ENCODE data around the gene USP27X.

USP27X gene

GRCh38 chrX:49850028-49850427 lies 29.3 kb upstream of the USP27X start:
- Histone ChIP-seq H3K18ac (ENCODE audit: low read depth in 1 of 2, low read length in 2 of 2) (no peak overlapping the region), H4K8ac (ENCODE audit: low read length) (no peak overlapping the region), H3K79me1 (replicated peaks; ENCODE audit: low read length, poor library complexity, severe bottlenecking) (no peaks in the 10 kb centered on the region), H3K14ac (ENCODE audit: low read length in 2 of 2) (no peak overlapping the region), H3K36me3 (ENCODE audit: control insufficient read depth in 1 of 2, insufficient read depth in 2 of 2, low read depth in 1 of 2, low read length in 2 of 2) (no peaks in the 10 kb centered on the region), H2AFZ (ENCODE audit: low read depth, low read length) (no peak overlapping the region), H3K4me3 (ENCODE audit: insufficient read depth in 1 of 2, low read depth in 1 of 2, low read length in 2 of 2) (no peak overlapping the region), H3K9me3 (ENCODE audit: control insufficient read depth, low read length) (peaks cover 26% of the 10 kb centered on the region), H3K9ac (ENCODE audit: low read length) (no peak overlapping the region), H2BK15ac (ENCODE audit: low read depth, poor library complexity, severe bottlenecking) (no peak overlapping the region), H3K4ac (ENCODE audit: low read depth in 1 of 2, low read length in 2 of 2) (no peak overlapping the region), H3K23ac (ENCODE audit: low read length in 2 of 2) (no peak overlapping the region), H3K4me1 (ENCODE audit: control insufficient read depth, insufficient read depth, low read depth, low read length) (no peaks in the 10 kb centered on the region), H2BK12ac (ENCODE audit: low read length in 2 of 2) (no peak overlapping the region), H2BK5ac (ENCODE audit: low read depth, low read length, poor library complexity, severe bottlenecking) (no peak overlapping the region), H3K27ac (ENCODE audit: low read length, poor library complexity, severe bottlenecking) (no peak overlapping the region), H3K27me3 (ENCODE audit: control insufficient read depth in 1 of 2, insufficient read depth in 1 of 2, low read length in 2 of 2) (peaks cover 0 to 65% of the 10 kb centered on the region in 2 experiments), H2AK5ac (ENCODE audit: low read length, severe bottlenecking) (no peak overlapping the region), H2BK120ac (ENCODE audit: low read depth, low read length) (no peak overlapping the region), H3K4me2 (ENCODE audit: low read length, poor library complexity, severe bottlenecking) (no peak overlapping the region), H4K91ac (ENCODE audit: low read length) (no peak overlapping the region)
- no CpG with 5 or more reads among the region's 1 CpG for WGBS
- no peak for DNase-seq

GRCh38 chrX:49853661-49854060 lies 25.6 kb upstream of the USP27X start:
- Histone ChIP-seq H3K23ac (ENCODE audit: low read length in 2 of 2) (no peak overlapping the region), H2BK12ac (ENCODE audit: low read length in 2 of 2) (no peak overlapping the region), H3K4ac (ENCODE audit: low read depth in 1 of 2, low read length in 2 of 2) (no peak overlapping the region), H2BK120ac (ENCODE audit: low read depth, low read length) (no peak overlapping the region), H3K4me2 (ENCODE audit: low read length, poor library complexity, severe bottlenecking) (no peak overlapping the region), H3K9ac (ENCODE audit: low read length) (no peak overlapping the region), H2BK5ac (ENCODE audit: low read depth, low read length, poor library complexity, severe bottlenecking) (no peak overlapping the region), H3K9me3 (ENCODE audit: control insufficient read depth, low read length) (peaks cover 10% of the 10 kb centered on the region), H2AFZ (ENCODE audit: low read depth, low read length) (no peak overlapping the region), H3K18ac (ENCODE audit: low read depth in 1 of 2, low read length in 2 of 2) (no peak overlapping the region), H3K27ac (ENCODE audit: low read length, poor library complexity, severe bottlenecking) (no peak overlapping the region), H3K79me1 (replicated peaks; ENCODE audit: low read length, poor library complexity, severe bottlenecking) (no peaks in the 10 kb centered on the region), H4K91ac (ENCODE audit: low read length) (no peak overlapping the region), H2BK15ac (ENCODE audit: low read depth, poor library complexity, severe bottlenecking) (no peak overlapping the region), H4K8ac (ENCODE audit: low read length) (no peak overlapping the region), H3K4me3 (ENCODE audit: insufficient read depth in 1 of 2, low read depth in 1 of 2, low read length in 2 of 2) (no peak overlapping the region), H3K4me1 (ENCODE audit: control insufficient read depth, insufficient read depth, low read depth, low read length) (no peaks in the 10 kb centered on the region), H3K27me3 (ENCODE audit: control insufficient read depth in 1 of 2, insufficient read depth in 1 of 2, low read length in 2 of 2) (peaks cover 0 to 50% of the 10 kb centered on the region in 2 experiments), H2AK5ac (ENCODE audit: low read length, severe bottlenecking) (no peak overlapping the region), H3K14ac (ENCODE audit: low read length in 2 of 2) (no peak overlapping the region), H3K36me3 (ENCODE audit: control insufficient read depth in 1 of 2, insufficient read depth in 2 of 2, low read depth in 1 of 2, low read length in 2 of 2) (no peaks in the 10 kb centered on the region)
- 82% methylated on average over 6 of the region's 6 CpGs for WGBS
- DNase-seq: no peak

- no peak overlapping the region for H3K4me2 ChIP-seq (ENCODE audit: low read length, poor library complexity, severe bottlenecking)
- no peak overlapping the region for H4K8ac ChIP-seq (ENCODE audit: low read length)
- no peak overlapping the region for H3K14ac ChIP-seq (ENCODE audit: low read length in 2 of 2)
- H3K23ac ChIP-seq (ENCODE audit: low read length in 2 of 2): no peak overlapping the region
- H3K18ac ChIP-seq (ENCODE audit: low read depth in 1 of 2, low read length in 2 of 2): no peak overlapping the region
- no peak overlapping the region for H3K4me3 ChIP-seq (ENCODE audit: insufficient read depth in 1 of 2, low read depth in 1 of 2, low read length in 2 of 2)
- peaks cover 0 to 45% of the 10 kb centered on the region in 2 experiments for H3K27me3 ChIP-seq (ENCODE audit: control insufficient read depth in 1 of 2, insufficient read depth in 1 of 2, low read length in 2 of 2)
- H2AK5ac ChIP-seq (ENCODE audit: low read length, severe bottlenecking): no peak overlapping the region
- no peak overlapping the region for H2BK15ac ChIP-seq (ENCODE audit: low read depth, poor library complexity, severe bottlenecking)
- H3K4ac ChIP-seq (ENCODE audit: low read depth in 1 of 2, low read length in 2 of 2): no peak overlapping the region
- no peaks in the 10 kb centered on the region for H3K4me1 ChIP-seq (ENCODE audit: control insufficient read depth, insufficient read depth, low read depth, low read length)
- H3K9me3 ChIP-seq (ENCODE audit: control insufficient read depth, low read length): peaks cover 4% of the 10 kb centered on the region
- H2AFZ ChIP-seq (ENCODE audit: low read depth, low read length): no peak overlapping the region
- H3K27ac ChIP-seq (ENCODE audit: low read length, poor library complexity, severe bottlenecking): no peak overlapping the region
- no peak overlapping the region for H3K9ac ChIP-seq (ENCODE audit: low read length)
- H3K36me3 ChIP-seq (ENCODE audit: control insufficient read depth in 1 of 2, insufficient read depth in 2 of 2, low read depth in 1 of 2, low read length in 2 of 2): no peaks in the 10 kb centered on the region
- H4K91ac ChIP-seq (ENCODE audit: low read length): no peak overlapping the region
- no peak overlapping the region for H2BK12ac ChIP-seq (ENCODE audit: low read length in 2 of 2)
- no peak overlapping the region for H2BK5ac ChIP-seq (ENCODE audit: low read depth, low read length, poor library complexity, severe bottlenecking)
- H2BK120ac ChIP-seq (ENCODE audit: low read depth, low read length): no peak overlapping the region
- no peaks in the 10 kb centered on the region for H3K79me1 ChIP-seq (replicated peaks; ENCODE audit: low read length, poor library complexity, severe bottlenecking)
- 80% methylated on average over 1 of the region's 2 CpGs for WGBS
- DNase-seq: no peak
Observed at GRCh38 chrX:49856819-49857218, 22.5 kb upstream of the USP27X start.

- no peak overlapping the region for H3K4ac ChIP-seq (ENCODE audit: low read depth in 1 of 2, low read length in 2 of 2)
- H2AK5ac ChIP-seq (ENCODE audit: low read length, severe bottlenecking): no peak overlapping the region
- no peaks in the 10 kb centered on the region for H3K36me3 ChIP-seq (ENCODE audit: control insufficient read depth in 1 of 2, insufficient read depth in 2 of 2, low read depth in 1 of 2, low read length in 2 of 2)
- no peak overlapping the region for H2BK120ac ChIP-seq (ENCODE audit: low read depth, low read length)
- no peak overlapping the region for H3K4me3 ChIP-seq (ENCODE audit: insufficient read depth in 1 of 2, low read depth in 1 of 2, low read length in 2 of 2)
- no peak overlapping the region for H2BK5ac ChIP-seq (ENCODE audit: low read depth, low read length, poor library complexity, severe bottlenecking)
- H3K4me2 ChIP-seq (ENCODE audit: low read length, poor library complexity, severe bottlenecking): no peak overlapping the region
- H3K79me1 ChIP-seq (replicated peaks; ENCODE audit: low read length, poor library complexity, severe bottlenecking): no peaks in the 10 kb centered on the region
- no peaks in the 10 kb centered on the region for H3K4me1 ChIP-seq (ENCODE audit: control insufficient read depth, insufficient read depth, low read depth, low read length)
- no peak overlapping the region for H3K27ac ChIP-seq (ENCODE audit: low read length, poor library complexity, severe bottlenecking)
- DNase-seq: no peak
- no peak overlapping the region for H3K14ac ChIP-seq (ENCODE audit: low read length in 2 of 2)
- no peak overlapping the region for H2AFZ ChIP-seq (ENCODE audit: low read depth, low read length)
- no peak overlapping the region for H4K8ac ChIP-seq (ENCODE audit: low read length)
- no peaks in the 10 kb centered on the region for H3K9me3 ChIP-seq (ENCODE audit: control insufficient read depth, low read length)
- no peak overlapping the region for H2BK15ac ChIP-seq (ENCODE audit: low read depth, poor library complexity, severe bottlenecking)
- WGBS: 83% methylated on average over 1 of the region's 2 CpGs
- H2BK12ac ChIP-seq (ENCODE audit: low read length in 2 of 2): no peak overlapping the region
- H3K9ac ChIP-seq (ENCODE audit: low read length): no peak overlapping the region
- H4K91ac ChIP-seq (ENCODE audit: low read length): no peak overlapping the region
- H3K27me3 ChIP-seq (ENCODE audit: control insufficient read depth in 1 of 2, insufficient read depth in 1 of 2, low read length in 2 of 2): peaks cover 0 to 43% of the 10 kb centered on the region in 2 experiments
- no peak overlapping the region for H3K18ac ChIP-seq (ENCODE audit: low read depth in 1 of 2, low read length in 2 of 2)
- H3K23ac ChIP-seq (ENCODE audit: low read length in 2 of 2): no peak overlapping the region
Observed at GRCh38 chrX:49858341-49858740, 20.9 kb upstream of the USP27X start.

All from mesenchymal stem cell (in vitro differentiated cells and primary cell).